Small intestine (tissue), 7 donors: Measurements from ENCODE around the gene GAP43. TPM values are rescaled to one million over a fixed set of nuclear protein-coding genes. Genes with fewer than 3 reads are reported as not detected.
"Not testable (repeated sequence)": the region's sequence is repeated elsewhere in the genome, so short reads cannot be mapped to it uniquely, and the experiment has no call there.

Experiments used
- DNase-seq, 2 donors: peaks; one replicate each; pipeline versions ENCODE4 v3.0.0 to v3.0.0-alpha.2; 2013
- FAIRE-seq: peaks from 2 replicates; lab custom pipeline; 2012; peaks lifted over from hg19 to GRCh38; lab: Jason Lieb, UNC
- H3K27ac ChIP-seq, 3 donors: one replicate each; pipeline ENCODE4 v1.5.1; 2013; ENCODE audit warnings: low read length in 2 of 3, mild to moderate bottlenecking in 2 of 3, control low read depth in 1 of 3, inconsistent platforms in 1 of 3, low read depth in 1 of 3, moderate library complexity in 1 of 3
- H3K27me3 ChIP-seq, 3 donors: one replicate each; pipeline ENCODE4 v1.6.1; 2013; ENCODE audit warnings: low read length in 3 of 3, inconsistent platforms in 1 of 3; ENCODE audit not compliant: control insufficient read depth in 3 of 3, insufficient read depth in 3 of 3
- H3K36me3 ChIP-seq, 3 donors: one replicate each; pipeline ENCODE4 v1.6.1; 2013; ENCODE audit warnings: low read length in 3 of 3, inconsistent platforms in 1 of 3, low read depth in 1 of 3, mild to moderate bottlenecking in 1 of 3, moderate library complexity in 1 of 3; ENCODE audit not compliant: control insufficient read depth in 3 of 3, insufficient read depth in 2 of 3
- H3K4me1 ChIP-seq, 3 donors: one replicate each; pipeline ENCODE4 v1.6.1; 2013; ENCODE audit warnings: low read length in 2 of 3, inconsistent platforms in 1 of 3, low read depth in 1 of 3, mild to moderate bottlenecking in 1 of 3, moderate library complexity in 1 of 3; ENCODE audit not compliant: control insufficient read depth in 3 of 3, insufficient read depth in 2 of 3
- H3K4me3 ChIP-seq, 3 donors: one replicate each; pipeline ENCODE4 v1.5.1; 2013; ENCODE audit warnings: low read length in 3 of 3, control low read depth in 1 of 3, inconsistent platforms in 1 of 3, low read depth in 1 of 3, mild to moderate bottlenecking in 1 of 3, moderate library complexity in 1 of 3
- H3K9me3 ChIP-seq, 2 donors: one replicate each; pipeline ENCODE4 v1.6.1; 2013; ENCODE audit warnings: low read depth in 1 of 2, low read length in 1 of 2; ENCODE audit not compliant: control insufficient read depth in 2 of 2, insufficient read depth in 1 of 2
- WGBS, 3 donors: extraction: QIAGEN DNeasy Blood & Tissue Kit; methylation state at CpG; one replicate each; pipeline ENCODE4 v1.1.7; 2013; 5-methylcytosine and 5-hydroxymethylcytosine counted together
- polyA plus RNA-seq, 4 donors: library from polyadenylated mRNA; stranded (reverse) in 3 of 4; unstranded in 1 of 4; fragments of 200-250 nt in 3 of 4; fragments of 120-200 nt in 1 of 4; gene quantifications; one replicate each; pipeline versions ENCODE4 v1.2.1 to v1.2.3, GENCODE V29; 2013
- donor health status: healthy with polysubstance abuse.
- donor health status: control.
- donor health status: control.
- donor health status: Bipolar disorder and iron deficiency.
- donor health status: healthy.

Gene GAP43
- polyA plus RNA-seq, 4 donors = 0.54 to 22.3 (median 2.1) TPM; not detected in 1

DNA sequence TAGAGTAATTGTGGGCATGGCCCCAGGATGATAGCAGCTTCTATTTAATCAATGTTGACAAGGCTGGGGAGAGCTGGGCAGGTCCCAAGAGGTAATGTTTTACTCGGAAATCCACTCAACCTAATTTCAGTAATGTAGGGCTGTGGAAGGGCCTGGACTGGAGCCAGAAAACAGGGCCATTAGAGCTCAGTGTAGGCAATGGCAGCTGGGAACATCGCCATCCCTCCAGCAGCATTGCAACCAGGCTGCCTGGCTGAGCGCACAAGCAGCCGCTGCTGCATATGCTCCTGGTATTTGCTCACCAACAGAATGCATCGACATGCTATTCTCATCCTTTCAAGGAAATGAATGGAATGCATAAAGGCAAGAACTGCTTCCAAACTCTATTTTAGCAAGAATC lies 90.0 kb downstream of the GAP43 start:
- H3K4me1 ChIP-seq = no peaks in the 10 kb centered on the region
- no peak for FAIRE-seq
- no peaks in the 10 kb centered on the region for H3K36me3 ChIP-seq
- H3K27me3 ChIP-seq = peaks cover 0 to 3% (median 0%) of the 10 kb centered on the region in 3 donors
- no peaks in the 10 kb centered on the region for H3K9me3 ChIP-seq
- H3K4me3 ChIP-seq = no peak overlapping the region
- H3K27ac ChIP-seq = no peak overlapping the region
- WGBS, 3 donors = 59 to 66% (median 65%) methylated on average over 5 of the region's 5 CpGs
- no peak for DNase-seq

DNA sequence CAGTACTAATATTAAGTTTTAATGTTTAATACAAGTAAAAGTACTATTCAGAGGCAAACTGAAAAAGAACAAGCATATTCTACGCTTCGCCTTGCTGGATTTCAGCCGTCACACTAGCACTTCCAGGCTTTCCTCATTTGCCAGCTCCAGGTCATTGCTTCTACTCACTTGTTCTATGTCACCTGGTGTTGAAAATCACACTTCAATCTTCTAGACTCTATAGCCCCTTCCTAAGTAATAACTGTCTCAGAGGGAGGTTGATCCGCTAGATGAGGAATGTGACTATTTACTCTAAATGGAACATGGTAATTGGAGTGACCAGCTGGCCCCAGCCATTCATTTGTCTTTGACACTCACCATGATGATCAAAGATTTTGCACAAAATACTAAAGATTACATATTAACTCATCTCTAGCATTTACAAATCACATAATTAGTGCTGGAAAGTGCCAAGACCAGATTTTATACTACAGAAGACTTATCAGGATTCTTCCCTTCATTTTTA lies 92.0 kb downstream of the GAP43 start:
- Histone ChIP-seq H3K9me3 (no peaks in the 10 kb centered on the region), H3K4me1 (no peaks in the 10 kb centered on the region), H3K27me3 (peaks cover 0 to 2% (median 0%) of the 10 kb centered on the region in 3 donors), H3K4me3 (no peak overlapping the region), H3K27ac (no peak overlapping the region), H3K36me3 (no peaks in the 10 kb centered on the region)
- WGBS, 3 donors = 77 to 99% (median 89%) methylated on average over 4 of the region's 4 CpGs
- FAIRE-seq (no peak), DNase-seq (no peak)

DNA sequence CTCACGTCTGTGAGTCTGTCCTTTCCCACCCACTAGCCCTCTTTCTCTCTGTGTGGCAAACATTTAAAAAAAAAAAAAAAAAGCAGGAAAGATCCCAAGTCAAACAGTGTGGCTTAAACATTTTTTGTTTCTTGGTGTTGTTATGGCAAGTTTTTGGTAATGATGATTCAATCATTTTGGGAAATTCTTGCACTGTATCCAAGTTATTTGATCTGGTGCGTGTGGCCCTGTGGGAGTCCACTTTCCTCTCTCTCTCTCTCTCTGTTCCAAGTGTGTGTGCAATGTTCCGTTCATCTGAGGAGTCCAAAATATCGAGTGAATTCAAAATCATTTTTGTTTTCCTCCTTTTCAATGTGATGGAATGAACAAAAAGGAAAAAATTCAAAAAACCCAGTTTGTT lies 97.7 kb downstream of the GAP43 start:
- no peaks in the 10 kb centered on the region for H3K9me3 ChIP-seq
- WGBS, 3 donors = 64 to 73% (median 72%) methylated on average over 4 of the region's 4 CpGs
- no peak for DNase-seq
- no peak overlapping the region for H3K27ac ChIP-seq
- H3K4me1 ChIP-seq = no peaks in the 10 kb centered on the region
- FAIRE-seq = no peak
- H3K4me3 ChIP-seq = no peak overlapping the region
- H3K36me3 ChIP-seq = no peaks in the 10 kb centered on the region
- no peaks in the 10 kb centered on the region for H3K27me3 ChIP-seq

DNA sequence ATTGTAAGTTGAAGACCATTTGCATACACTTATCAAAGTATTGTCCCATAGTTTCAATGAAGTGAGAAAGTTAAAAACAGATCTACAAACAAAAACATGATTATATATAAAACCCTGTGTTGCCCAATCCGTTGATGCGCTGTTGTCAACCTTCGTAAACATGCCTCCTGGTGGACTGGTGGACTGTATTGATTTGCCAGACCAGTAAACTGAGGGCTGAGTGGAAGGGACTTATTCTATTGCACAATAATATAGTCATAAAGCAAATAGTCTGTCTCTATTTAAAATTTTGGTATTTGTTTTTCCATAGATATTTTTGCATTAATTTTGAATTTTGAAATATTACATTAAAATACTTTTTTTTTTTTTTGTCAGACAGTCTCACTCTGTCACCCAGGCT lies 102.5 kb downstream of the GAP43 start:
- 84 to 93% (median 90%) methylated on average over 3 of the region's 3 CpGs for WGBS, 3 donors
- Histone ChIP-seq H3K27ac (no peak overlapping the region), H3K36me3 (no peaks in the 10 kb centered on the region), H3K27me3 (no peaks in the 10 kb centered on the region), H3K9me3 (no peaks in the 10 kb centered on the region), H3K4me1 (no peaks in the 10 kb centered on the region), H3K4me3 (no peak overlapping the region)
- no peak for DNase-seq
- FAIRE-seq = no peak

DNA sequence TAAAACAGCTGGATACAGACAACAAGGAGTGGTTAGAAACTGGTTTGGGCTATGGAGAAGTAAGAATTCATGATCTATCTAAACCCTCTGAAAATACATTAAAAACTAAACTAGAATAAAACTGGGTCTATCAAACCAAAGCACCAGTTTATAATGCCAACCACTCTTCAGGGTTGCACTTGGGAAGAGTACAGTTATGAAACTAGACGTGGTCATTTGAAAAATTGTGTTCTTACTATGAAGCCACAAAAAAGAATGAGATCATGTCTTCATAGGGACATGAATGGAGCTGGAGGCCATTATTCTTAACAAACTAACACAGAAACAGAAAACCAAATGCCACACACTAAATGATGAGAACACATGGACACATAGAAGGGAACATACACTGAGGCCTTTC lies 103.8 kb downstream of the GAP43 start:
- Histone ChIP-seq H3K27me3 (no peaks in the 10 kb centered on the region), H3K9me3 (no peaks in the 10 kb centered on the region), H3K36me3 (no peaks in the 10 kb centered on the region), H3K4me1 (no peaks in the 10 kb centered on the region), H3K4me3 (no peak overlapping the region), H3K27ac (no peak overlapping the region)
- whole genome bisulfite sequencing, 3 donors = 59 to 75% (median 75%) methylated on average over 1 of the region's 1 CpG
- DNase-seq (no peak), FAIRE-seq (no peak)

DNA sequence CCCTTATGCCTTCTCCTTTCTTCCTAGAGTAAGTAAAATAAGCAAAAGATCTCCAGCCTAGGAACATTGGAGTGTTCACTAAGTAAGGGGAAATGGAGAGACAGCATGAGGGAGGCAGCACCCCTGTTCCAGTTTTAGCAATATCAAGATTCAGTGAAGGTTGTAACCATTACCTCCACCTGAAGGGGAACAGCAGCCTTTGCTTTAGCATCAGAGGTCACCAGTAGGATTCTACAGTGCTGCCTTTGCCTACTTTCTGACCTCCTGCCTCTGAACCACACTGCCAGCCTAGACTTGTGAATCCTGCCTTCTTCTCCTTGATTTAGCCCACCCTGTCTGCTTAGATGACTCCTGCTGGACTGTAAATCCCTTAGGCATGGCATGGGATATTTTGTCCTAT lies 104.7 kb downstream of the GAP43 start:
- H3K27ac ChIP-seq = no peak overlapping the region
- no peaks in the 10 kb centered on the region for H3K36me3 ChIP-seq
- H3K9me3 ChIP-seq = no peaks in the 10 kb centered on the region
- no peak for DNase-seq
- no peaks in the 10 kb centered on the region for H3K4me1 ChIP-seq
- H3K4me3 ChIP-seq = no peak overlapping the region
- FAIRE-seq = no peak
- H3K27me3 ChIP-seq = no peaks in the 10 kb centered on the region

DNA sequence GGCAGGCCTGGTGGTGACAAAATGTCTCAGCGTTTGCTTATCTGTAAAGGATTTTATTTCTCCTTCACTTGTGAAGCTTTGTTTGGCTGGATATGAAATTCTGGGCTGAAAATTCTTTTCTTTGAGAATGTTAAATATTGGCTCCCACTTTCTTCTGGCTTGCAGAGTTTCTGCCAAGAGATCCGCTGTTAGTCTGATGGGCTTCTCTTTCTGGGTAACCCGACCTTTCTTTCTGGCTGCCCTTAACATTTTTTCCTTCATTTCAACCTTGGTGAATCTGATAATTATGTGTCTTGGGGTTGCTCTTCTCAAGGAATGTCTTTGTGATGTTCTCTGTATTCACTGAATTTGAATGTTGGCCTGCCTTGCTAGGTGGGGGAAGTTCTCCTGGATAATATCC lies 113.0 kb downstream of the GAP43 start:
- not testable (repeated sequence) for H3K9me3 ChIP-seq, H3K27me3 ChIP-seq, H3K4me1 ChIP-seq, H3K4me3 ChIP-seq, H3K27ac ChIP-seq, FAIRE-seq, H3K36me3 ChIP-seq, DNase-seq
- WGBS, 3 donors = 85 to 93% (median 91%) methylated on average over 3 of the region's 3 CpGs

DNA sequence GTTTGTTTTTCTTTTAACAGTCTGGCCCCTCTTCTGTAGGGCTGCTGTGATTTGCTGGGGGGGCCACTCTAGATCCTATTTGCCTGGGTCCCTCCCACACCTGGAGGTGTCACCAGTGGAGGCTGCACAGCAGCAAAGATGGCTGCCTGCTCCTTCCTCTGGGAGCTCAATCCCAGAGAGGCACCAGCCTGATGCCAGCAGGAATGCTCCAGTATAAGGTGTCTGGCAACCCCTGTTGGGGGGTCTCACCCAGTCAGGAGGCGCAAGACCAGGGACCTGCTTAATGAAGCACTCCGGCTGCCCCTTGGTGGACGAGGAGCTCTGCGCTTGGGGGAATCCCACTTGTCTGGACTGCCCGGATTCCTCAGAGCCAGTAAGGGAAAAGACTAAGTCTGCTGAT lies 118.3 kb downstream of the GAP43 start:
- FAIRE-seq (no peak), DNase-seq (no peak)
- Histone ChIP-seq H3K27ac (no peak overlapping the region), H3K9me3 (peaks cover 0 to 6% of the 10 kb centered on the region in 2 donors), H3K27me3 (no peaks in the 10 kb centered on the region), H3K4me3 (no peak overlapping the region), H3K4me1 (no peaks in the 10 kb centered on the region), H3K36me3 (no peaks in the 10 kb centered on the region)
- 92 to 93% (median 93%) methylated on average over 5 of the region's 5 CpGs for WGBS, 3 donors

DNA sequence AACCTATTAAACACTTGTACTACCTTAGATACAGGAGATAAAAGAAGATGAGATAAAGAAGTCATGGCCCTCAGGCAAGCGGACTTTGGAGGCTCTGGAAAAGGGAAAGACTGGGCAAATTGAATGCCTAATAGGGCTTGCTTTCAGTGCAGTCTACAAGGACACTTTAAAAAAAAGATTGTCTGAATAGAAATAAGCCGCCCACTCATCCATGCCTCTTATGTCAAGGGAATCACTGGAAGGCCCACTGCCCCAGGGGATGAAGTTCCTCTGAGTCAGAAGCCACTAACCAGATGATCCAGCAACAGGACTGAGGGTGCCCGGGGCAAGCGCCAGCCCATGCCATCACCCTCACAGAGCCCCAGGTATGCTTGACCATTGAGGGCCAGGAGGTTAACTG lies 121.2 kb downstream of the GAP43 start:
- not testable (repeated sequence) for FAIRE-seq, H3K4me1 ChIP-seq, DNase-seq, H3K36me3 ChIP-seq, H3K4me3 ChIP-seq, H3K27me3 ChIP-seq, H3K27ac ChIP-seq, H3K9me3 ChIP-seq
- 68 to 81% (median 76%) methylated on average over 4 of the region's 4 CpGs for WGBS, 3 donors
